HCT116 (cell line): ENCODE results near the gene C13orf46. TPM values are rescaled to one million over a fixed set of nuclear protein-coding genes. Genes with fewer than 3 reads are reported as not detected.

Source experiments
- ATAC-seq: fragments of 200-7000 bp; cut with Tn5 transposase; 2 replicates; pipeline ENCODE4 v1.9.1; 2020; ENCODE audit warnings: mild to moderate bottlenecking, moderate library complexity
- BruUV-seq: library from RNA; stranded (reverse); fragments of 400-500 nt; replicated peaks from 2 replicates; lab custom pipeline; 2021; lab: Mats Ljungman, UMichigan
- CTCF ChIA-PET: fragments of 300-600 bp; sonication (Branson Sonifier 250); formaldehyde crosslinking; loops from one replicate; lab custom pipeline; 2021; ENCODE audit warnings: antibody characterized with exemption; lab: Charles Lee
- POLR2A ChIA-PET: fragments of 300-600, 350-600 bp; sonication (Branson Sonifier 250); formaldehyde crosslinking; loops from one replicate; lab custom pipeline; 2021; ENCODE audit warnings: antibody characterized with exemption; lab: Charles Lee
- RAD21 ChIA-PET, 2 experiments: fragments of 300-600 bp; sonication (Branson Sonifier 250); formaldehyde crosslinking; loops; one replicate each; lab custom pipeline; 2023; ENCODE audit warnings: low total read pairs in 2 of 2; ENCODE audit not compliant: uncharacterized antibody in 2 of 2, unreplicated experiment in 2 of 2, low non-redundant PET in 1 of 2; lab: Charles Lee
- DNase-seq: peaks from one replicate; pipeline ENCODE4 v3.0.0-alpha.2; 2010; ENCODE audit warnings: low read depth, low spot score
- H2AFZ ChIP-seq: fragments of 200-600 bp; shearing (Covaris generic), sonication (generic); 2 replicates; pipeline ENCODE4 v1.6.1; 2017; ENCODE audit warnings: low read depth, mixed run types, mixed read lengths, antibody characterized with exemption, low read length; ENCODE audit not compliant: poor library complexity, severe bottlenecking
- H3K27ac ChIP-seq: 2 replicates; pipeline ENCODE4 v1.5.1; 2012; ENCODE audit warnings: low read depth, low read length
- H3K27me3 ChIP-seq: fragments of 200-600 bp; sonication (generic); 2 replicates; pipeline ENCODE4 v1.6.1; 2016; ENCODE audit warnings: mixed run types, low read length, mixed read lengths; ENCODE audit not compliant: insufficient read depth
- H3K36me3 ChIP-seq, 2 experiments: fragments of 200-500 bp in 1 of 2; fragments of 200-600 bp in 1 of 2; sonication (Bioruptor generic) in 1 of 2; sonication (generic) in 1 of 2; 2 replicates each; pipeline versions ENCODE4 v1.5.1 to v1.6.1; 2014 to 2016; ENCODE audit warnings: low read length in 2 of 2, inconsistent platforms in 1 of 2, mixed read lengths in 1 of 2, mixed run types in 1 of 2; ENCODE audit not compliant: insufficient read depth in 2 of 2, control insufficient read depth in 1 of 2
- H3K4me1 ChIP-seq, 2 experiments: fragments of 200-600 bp in 1 of 2; sonication (generic) in 1 of 2; 2 replicates each; pipeline versions ENCODE4 v1.5.1 to v1.6.1; 2012 to 2017; ENCODE audit warnings: low read length in 2 of 2, inconsistent platforms in 1 of 2, mild to moderate bottlenecking in 1 of 2, mixed read lengths in 1 of 2, mixed run types in 1 of 2, moderate library complexity in 1 of 2; ENCODE audit not compliant: insufficient read depth in 2 of 2, control insufficient read depth in 1 of 2
- H3K4me2 ChIP-seq: fragments of 200-600 bp; sonication (generic); 2 replicates; pipeline ENCODE4 v1.6.1; 2017; ENCODE audit warnings: mixed run types, low read length, mixed read lengths
- H3K4me3 ChIP-seq, 2 experiments: fragments of 200-600 bp in 1 of 2; sonication (generic) in 1 of 2; replicated peaks in 1 of 2; 2 replicates each; pipeline ENCODE4 v1.5.1; 2011 to 2016; ENCODE audit warnings: low read length in 2 of 2, control low read depth in 1 of 2, low read depth in 1 of 2, mild to moderate bottlenecking in 1 of 2, mixed read lengths in 1 of 2, mixed run types in 1 of 2
- H3K79me2 ChIP-seq: fragments of 200-600 bp; sonication (generic); 2 replicates; pipeline ENCODE4 v1.6.1; 2017; ENCODE audit warnings: mild to moderate bottlenecking, mixed run types, low read length, moderate library complexity, mixed read lengths; ENCODE audit not compliant: insufficient read depth
- H3K9ac ChIP-seq: fragments of 200-600 bp; sonication (generic); 2 replicates; pipeline ENCODE4 v1.6.1; 2016; ENCODE audit warnings: low read length, mixed read lengths
- H3K9me2 ChIP-seq: fragments of 200-600 bp; sonication (generic), shearing (Covaris generic); 2 replicates; pipeline ENCODE4 v1.6.1; 2017; ENCODE audit warnings: mixed run types, mild to moderate bottlenecking, moderate library complexity; ENCODE audit not compliant: insufficient read depth
- H3K9me3 ChIP-seq, 2 experiments: fragments of 200-500 bp in 1 of 2; fragments of 200-600 bp in 1 of 2; sonication (Bioruptor generic) in 1 of 2; sonication (generic) in 1 of 2; 2 replicates each; pipeline ENCODE4 v1.6.1; 2014 to 2017; ENCODE audit warnings: low read length in 2 of 2, mixed read lengths in 2 of 2, inconsistent platforms in 1 of 2, low read depth in 1 of 2, mild to moderate bottlenecking in 1 of 2, mixed run types in 1 of 2, moderate library complexity in 1 of 2; ENCODE audit not compliant: control insufficient read depth in 1 of 2, insufficient read depth in 1 of 2
- H4K20me1 ChIP-seq: fragments of 200-600 bp; sonication (generic), shearing (Covaris generic); 2 replicates; pipeline ENCODE4 v1.6.1; 2017; ENCODE audit warnings: mixed run types, mild to moderate bottlenecking, moderate library complexity; ENCODE audit not compliant: insufficient read depth
- ATF3 ChIP-seq: IDR thresholded peaks from 2 replicates; pipeline ENCODE4 v1.6.1; 2012
- CBX3 ChIP-seq: IDR thresholded peaks from 2 replicates; pipeline ENCODE4 v1.6.1; 2012; ENCODE audit warnings: low read depth
- CEBPB ChIP-seq: IDR thresholded peaks from 2 replicates; pipeline ENCODE4 v1.6.1; 2012; ENCODE audit warnings: low read depth
- CTCF ChIP-seq, 3 experiments: fragments of 200-600 bp in 1 of 3; sonication (generic) in 1 of 3; IDR thresholded peaks in 2 of 3; conservative IDR thresholded peaks in 1 of 3; 2 replicates each; pipeline ENCODE4 v1.5.1; 2012 to 2017; ENCODE audit warnings: low read depth in 2 of 3, low read length in 2 of 3, antibody characterized with exemption in 1 of 3, borderline replicate concordance in 1 of 3, control low read depth in 1 of 3, mild to moderate bottlenecking in 1 of 3, mixed read lengths in 1 of 3, mixed run types in 1 of 3, moderate library complexity in 1 of 3; ENCODE audit not compliant: insufficient read depth in 1 of 3
- EGR1 ChIP-seq: IDR thresholded peaks from 2 replicates; pipeline ENCODE4 v1.6.1; 2012; ENCODE audit warnings: low read depth
- EZH2 ChIP-seq: fragments of 200-600 bp; sonication (generic); IDR thresholded peaks from 2 replicates; pipeline ENCODE4 v1.6.1; 2017; ENCODE audit warnings: antibody characterized with exemption, mixed run types
- FOSL1 ChIP-seq: IDR thresholded peaks from 2 replicates; pipeline ENCODE4 v1.6.1; 2012; ENCODE audit warnings: low read depth
- JUND ChIP-seq: IDR thresholded peaks from 2 replicates; pipeline ENCODE4 v1.6.1; 2012
- MAX ChIP-seq: IDR thresholded peaks from 2 replicates; pipeline ENCODE4 v1.6.1; 2012
- RAD21 ChIP-seq: IDR thresholded peaks from 2 replicates; pipeline ENCODE4 v1.6.1; 2012; ENCODE audit warnings: low read depth, mild to moderate bottlenecking
- SP1 ChIP-seq: IDR thresholded peaks from 2 replicates; pipeline ENCODE4 v1.6.1; 2012; ENCODE audit warnings: low read depth
- YY1 ChIP-seq: IDR thresholded peaks from 2 replicates; pipeline ENCODE4 v1.6.1; 2011; ENCODE audit warnings: low read length, low read depth, moderate library complexity, mild to moderate bottlenecking; ENCODE audit not compliant: insufficient replicate concordance; ENCODE audit errors: extremely low read depth
- ZFX ChIP-seq: fragments of 450-650 bp; IDR thresholded peaks from 2 replicates; pipeline ENCODE4 v1.6.1; 2017
- intact Hi-C: fragments of 100-400 bp; cut with micrococcal nuclease; formaldehyde crosslinking; loops from 2 replicates; pipeline ENCODE4 v1.10.0; 2022
- total RNA-seq: library from RNA; stranded (reverse); gene quantifications from one replicate; pipeline ENCODE4 v1.2.1, GENCODE V29; 2021; ENCODE audit not compliant: unreplicated experiment

C13orf46 gene
- total RNA-seq, 1 experiment from 2014 or later: 0.93 TPM

- no peak for ATAC-seq
- TF ChIP-seq ZFX (no peak), CTCF (IDR thresholded peaks at IDR 0.05 in 2 of 3, conservative IDR thresholded peaks at IDR 0.05 in 1 of 3; ENCODE audit: borderline replicate concordance in 1 of 3, insufficient read depth in 1 of 3, low read depth in 2 of 3, low read length in 2 of 3) (no peak), YY1 (no peak), CEBPB (no peak), JUND (no peak), EZH2 (no peak), MAX (no peak), EGR1 (no peak), CBX3 (no peak), SP1 (no peak), ATF3 (no peak), RAD21 (no peak), FOSL1 (no peak)
- intact Hi-C loops: no loop called here
- H3K4me3 ChIP-seq: no peak overlapping the region
- peaks cover 0 to 5% of the 10 kb centered on the region in 2 experiments; a peak in 2 of 4 replicates for H3K4me1 ChIP-seq
- DNase-seq: no peak
- no peaks in the 10 kb centered on the region for H3K36me3 ChIP-seq
- H3K9me3 ChIP-seq: no peaks in the 10 kb centered on the region
- RAD21 ChIA-PET: no interaction called here
- POLR2A ChIA-PET: no interaction called here
- H3K79me2 ChIP-seq: no peaks in the 10 kb centered on the region
- no peak overlapping the region for H2AFZ ChIP-seq
- no peak overlapping the region for H3K4me2 ChIP-seq
- no peaks in the 10 kb centered on the region for H3K9me2 ChIP-seq
- H3K27me3 ChIP-seq: no peaks in the 10 kb centered on the region
- no peaks in the 10 kb centered on the region for H4K20me1 ChIP-seq
- BruUV-seq: no TSS peak
- CTCF ChIA-PET: no interaction called here
- no peak overlapping the region for H3K27ac ChIP-seq
- no peak overlapping the region for H3K9ac ChIP-seq
These were observed 41.5 kb upstream of the C13orf46 start for GRCh38 chr13:114015111-114015968.
